ENCODE results near the gene PFAS. TPM values are rescaled to one million over a fixed set of nuclear protein-coding genes. Genes with fewer than 3 reads are reported as not detected.

Gene PFAS
- total RNA-seq, 2 experiments from 2014 or later = 106 to 110 TPM

DNA sequence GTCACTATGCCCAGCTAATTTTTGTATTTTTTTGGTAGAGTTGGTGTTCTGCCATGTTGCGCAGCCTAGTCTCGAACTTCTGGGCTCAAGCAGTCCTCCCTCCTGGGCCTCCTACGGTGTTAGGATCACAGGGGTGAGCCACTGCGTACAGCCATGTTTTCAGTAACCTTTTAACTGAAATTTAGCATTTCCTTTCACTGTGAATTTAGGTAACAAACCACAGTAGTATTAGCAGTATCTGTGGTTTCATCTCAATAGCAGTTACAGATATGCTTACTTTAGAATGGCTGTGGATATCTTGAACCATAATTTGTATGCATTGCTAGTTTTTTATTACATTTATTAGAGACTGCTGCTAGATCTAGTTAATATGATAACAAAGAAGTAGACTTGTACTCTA, 35.0 kb downstream of the PFAS start:
- intact Hi-C loops (cut with micrococcal nuclease) = loop anchor here (10.0 kb wide), 1 partner anchor 449 kb away; the partner anchor contains the start of gene KDM6B
- Mint-ChIP-seq H3K27me3 (ENCODE audit: low read depth) (no peaks in the 10 kb centered on the region), H3K4me1 (ENCODE audit: low read depth) (peaks cover 12% of the 10 kb centered on the region), H3K4me3 (no peak overlapping the region), H3K9me3 (no peaks in the 10 kb centered on the region), H3K27ac (no peak overlapping the region), H3K36me3 (ENCODE audit: low read depth) (no peaks in the 10 kb centered on the region)
- CTCF ChIA-PET = interaction anchor here (0.6 to 1.2 kb wide), 2 partner anchors 172 to 226 kb away, joined by 3 to 6 read pairs; no protein-coding TSS in a partner anchor
- DNase-seq = no peak

DNA sequence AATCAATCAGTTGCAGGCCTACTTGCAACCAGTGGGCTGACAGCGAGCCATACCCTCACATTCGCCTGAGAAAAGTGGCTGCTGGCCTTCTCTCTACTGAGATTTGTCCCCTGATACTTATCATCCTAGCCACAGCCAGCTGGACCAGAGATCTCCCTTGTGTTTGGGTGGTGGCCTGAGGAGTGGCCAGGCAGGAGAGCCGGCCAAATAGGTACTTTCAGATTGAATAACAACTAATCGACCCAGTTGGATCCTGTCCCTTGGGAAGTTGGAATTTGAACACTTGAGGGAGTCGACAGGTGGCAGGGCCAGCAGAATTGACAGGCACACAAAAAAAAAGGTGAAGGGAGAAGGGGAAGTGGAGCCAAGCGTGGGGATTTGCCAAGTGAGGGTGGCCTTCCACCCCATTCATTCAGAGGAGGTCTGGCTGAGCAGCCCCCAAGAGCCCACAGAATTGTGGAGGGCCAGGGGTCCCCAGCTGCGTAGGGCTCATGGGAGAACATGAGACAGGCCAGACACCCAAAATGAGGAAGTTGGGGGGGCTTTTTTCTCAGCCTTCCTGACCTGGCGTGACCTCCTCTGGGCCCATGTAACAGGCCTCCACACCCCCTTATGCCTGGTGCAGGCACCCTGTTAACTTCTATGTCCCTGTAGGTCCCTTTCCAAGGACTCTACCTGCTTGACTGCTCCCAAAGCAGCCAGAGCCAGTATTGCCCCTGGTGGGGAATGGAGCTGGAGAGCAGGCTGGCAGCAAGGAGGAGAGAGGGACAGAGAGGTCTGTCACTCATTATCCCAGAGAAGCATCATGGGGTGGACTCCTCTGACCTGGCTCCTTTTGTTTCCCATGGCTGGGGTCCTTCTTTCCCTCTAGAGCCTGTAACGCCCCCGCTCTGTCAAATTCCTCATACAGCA, 36.4 kb downstream of the PFAS start:
- H3K9me3 Mint-ChIP-seq = no peaks in the 10 kb centered on the region
- intact Hi-C loops (cut with micrococcal nuclease) = loop anchor here (10.0 kb wide), 1 partner anchor 451 kb away; the partner anchor contains the start of gene KDM6B
- H3K36me3 Mint-ChIP-seq (ENCODE audit: low read depth) = peaks cover 9% of the 10 kb centered on the region
- peaks cover 26% of the 10 kb centered on the region for H3K4me1 Mint-ChIP-seq (ENCODE audit: low read depth)
- H3K27ac Mint-ChIP-seq = no peak overlapping the region
- CTCF ChIA-PET = interaction anchor here (0.9 kb wide), 1 partner anchor 24 kb away, joined by 3 read pairs; no protein-coding TSS in a partner anchor
- DNase-seq = no peak
- H3K4me3 Mint-ChIP-seq = no peak overlapping the region
- no peaks in the 10 kb centered on the region for H3K27me3 Mint-ChIP-seq (ENCODE audit: low read depth)

GRCh38 chr17:8287651-8288335, 38.7 kb downstream of the PFAS start:
- H3K36me3 Mint-ChIP-seq (ENCODE audit: low read depth) = peaks cover 9% of the 10 kb centered on the region
- intact Hi-C loops (cut with micrococcal nuclease) = loop anchor here (1.0 to 10.0 kb wide), 4 partner anchors 38 to 453 kb away; partner anchors contain the start of genes KDM6B, PER1 and PFAS
- H3K4me3 Mint-ChIP-seq = peak overlapping the region; percentile 88
- peak overlapping the region; percentile 93 for H3K27ac Mint-ChIP-seq
- no peaks in the 10 kb centered on the region for H3K27me3 Mint-ChIP-seq (ENCODE audit: low read depth)
- DNase-seq = no peak
- H3K9me3 Mint-ChIP-seq = no peaks in the 10 kb centered on the region
- CTCF ChIA-PET = interaction anchor here (1.4 to 2.2 kb wide), 2 partner anchors 13 to 97 kb away, joined by 5 to 11 read pairs; partner anchors contain the start of gene BORCS6
- peaks cover 24% of the 10 kb centered on the region for H3K4me1 Mint-ChIP-seq (ENCODE audit: low read depth)

DNA sequence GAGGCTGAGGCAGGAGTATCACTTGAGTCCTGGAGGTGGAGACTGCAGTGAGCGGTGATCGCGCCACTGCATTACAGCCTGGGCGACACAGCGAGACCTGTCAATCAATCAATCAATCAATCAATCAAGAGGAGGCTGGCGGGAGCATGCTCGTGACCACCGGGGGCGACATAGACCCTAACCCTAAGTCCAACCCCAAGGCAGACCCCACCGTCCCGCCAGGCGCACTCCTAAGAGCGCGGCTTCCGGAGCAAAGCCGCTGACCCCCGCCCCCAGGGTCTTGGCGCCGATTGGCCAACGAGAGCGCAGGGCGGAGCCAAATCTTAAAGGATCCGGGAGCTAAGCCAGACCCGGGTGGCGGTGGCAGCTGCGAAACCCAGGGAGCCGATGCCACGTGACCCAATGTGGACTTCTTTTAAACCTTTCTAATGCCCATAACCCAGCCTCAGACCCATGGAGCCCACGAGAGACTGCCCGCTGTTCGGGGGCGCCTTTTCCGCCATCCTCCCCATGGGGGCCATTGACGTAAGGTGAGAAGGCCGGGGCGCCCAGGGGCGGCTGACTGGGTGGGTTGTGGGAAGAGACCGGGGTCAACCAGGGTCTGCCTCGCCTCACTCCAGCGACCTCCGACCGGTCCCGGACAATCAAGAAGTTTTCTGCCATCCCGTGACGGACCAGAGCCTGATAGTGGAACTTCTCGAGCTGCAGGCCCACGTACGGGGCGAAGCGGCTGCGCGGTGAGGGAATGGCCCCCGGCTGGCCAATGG, 39.4 kb downstream of the PFAS start, which contains the start of gene RANGRF:
RANGRF (plus strand) TSS at position 335 of the 767 bp plus-strand sequence; CDS start at position 454, 119 bp downstream.
- intact Hi-C loops (cut with micrococcal nuclease) = loop anchor here (1.0 to 10.0 kb wide), 4 partner anchors 39 to 454 kb away; partner anchors contain the start of genes KDM6B, PER1 and PFAS
- Mint-ChIP-seq H3K27me3 (ENCODE audit: low read depth) (no peaks in the 10 kb centered on the region), H3K9me3 (no peaks in the 10 kb centered on the region), H3K4me1 (ENCODE audit: low read depth) (peaks cover 25% of the 10 kb centered on the region), H3K4me3 (peak within 1 kb of the TSS; percentile 88), H3K36me3 (ENCODE audit: low read depth) (peaks cover 9% of the 10 kb centered on the region), H3K27ac (peak within 1 kb of the TSS; percentile 93)
- DNase-seq = peak; percentile 91
- CTCF ChIA-PET = interaction anchor here (0.7 to 2.2 kb wide), 4 partner anchors 12 to 98 kb away, joined by 3 to 11 read pairs (median 4); partner anchors contain the start of gene BORCS6

- H3K4me1 Mint-ChIP-seq (ENCODE audit: low read depth) = peaks cover 25% of the 10 kb centered on the region
- CTCF ChIA-PET = interaction anchor here (0.7 to 2.2 kb wide), 4 partner anchors 11 to 99 kb away, joined by 3 to 11 read pairs (median 4); partner anchors contain the start of gene BORCS6
- H3K9me3 Mint-ChIP-seq = no peaks in the 10 kb centered on the region
- no peak for DNase-seq
- H3K27me3 Mint-ChIP-seq (ENCODE audit: low read depth) = no peaks in the 10 kb centered on the region
- peak overlapping the region; percentile 88 for H3K4me3 Mint-ChIP-seq
- intact Hi-C loops (cut with micrococcal nuclease) = loop anchor here (10.0 kb wide), 1 partner anchor 454 kb away; the partner anchor contains the start of gene KDM6B
- H3K27ac Mint-ChIP-seq = peak overlapping the region; percentile 93
- peaks cover 9% of the 10 kb centered on the region for H3K36me3 Mint-ChIP-seq (ENCODE audit: low read depth)
Measured at GRCh38 chr17:8289103-8289397, 40.0 kb downstream of the PFAS start.

- H3K4me3 Mint-ChIP-seq = peak overlapping the region; percentile 88
- no peaks in the 10 kb centered on the region for H3K27me3 Mint-ChIP-seq (ENCODE audit: low read depth)
- DNase-seq = no peak
- H3K27ac Mint-ChIP-seq = no peak overlapping the region
- intact Hi-C loops (cut with micrococcal nuclease) = no loop called here
- H3K36me3 Mint-ChIP-seq (ENCODE audit: low read depth) = peaks cover 9% of the 10 kb centered on the region
- H3K9me3 Mint-ChIP-seq = no peaks in the 10 kb centered on the region
- CTCF ChIA-PET = no interaction called here
- peaks cover 31% of the 10 kb centered on the region for H3K4me1 Mint-ChIP-seq (ENCODE audit: low read depth)
Measured at GRCh38 chr17:8290043-8290442, 41.0 kb downstream of the PFAS start.

DNA sequence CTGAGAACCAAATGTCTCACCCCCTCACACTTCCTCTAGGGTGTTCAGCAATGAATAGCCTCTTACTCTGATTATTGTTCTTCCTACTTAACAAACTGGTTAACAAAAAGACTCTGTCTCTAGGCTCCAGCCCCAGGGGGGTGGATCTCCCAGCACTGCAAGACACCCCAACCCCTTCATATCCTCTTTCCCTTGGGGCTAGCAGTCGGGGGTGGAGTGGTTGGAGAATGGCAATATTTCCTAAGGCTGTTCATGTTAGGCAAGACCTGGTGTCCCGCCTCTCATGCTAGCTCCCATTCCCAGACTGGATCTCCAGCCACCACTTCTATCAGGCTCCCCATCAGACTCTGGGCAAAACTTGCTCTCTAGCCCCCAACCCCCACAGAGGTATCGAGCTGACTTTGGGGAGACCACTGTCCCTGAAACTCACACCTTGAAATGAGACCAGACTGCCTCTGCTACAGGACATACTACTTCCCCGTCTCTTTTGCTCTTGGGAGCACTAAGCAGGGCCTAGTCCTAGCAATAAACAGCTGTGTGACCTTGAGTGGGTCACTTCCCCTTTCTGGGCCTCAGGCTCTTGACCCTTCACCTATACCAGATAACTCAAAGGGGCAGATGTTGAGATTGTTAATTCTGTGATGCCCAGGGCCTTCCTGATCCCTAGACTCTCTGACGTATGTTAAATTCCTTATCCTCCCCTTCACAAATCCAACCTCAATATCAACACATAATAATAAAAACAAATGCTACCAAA, 43.7 kb downstream of the PFAS start:
- Mint-ChIP-seq H3K27me3 (ENCODE audit: low read depth) (no peaks in the 10 kb centered on the region), H3K4me3 (no peak overlapping the region), H3K36me3 (ENCODE audit: low read depth) (peaks cover 9% of the 10 kb centered on the region), H3K4me1 (ENCODE audit: low read depth) (peaks cover 31% of the 10 kb centered on the region), H3K9me3 (no peaks in the 10 kb centered on the region), H3K27ac (no peak overlapping the region)
- intact Hi-C loops (cut with micrococcal nuclease) = no loop called here
- CTCF ChIA-PET = no interaction called here
- no peak for DNase-seq

- peak overlapping the region; percentile 77 for H3K27ac Mint-ChIP-seq
- peak overlapping the region; percentile 85 for H3K4me3 Mint-ChIP-seq
- H3K27me3 Mint-ChIP-seq (ENCODE audit: low read depth) = no peaks in the 10 kb centered on the region
- peaks cover 24% of the 10 kb centered on the region for H3K4me1 Mint-ChIP-seq (ENCODE audit: low read depth)
- H3K36me3 Mint-ChIP-seq (ENCODE audit: low read depth) = peaks cover 8% of the 10 kb centered on the region
- no peaks in the 10 kb centered on the region for H3K9me3 Mint-ChIP-seq
- DNase-seq = no peak
- CTCF ChIA-PET = interaction anchor here (0.7 to 2.9 kb wide), 3 partner anchors 72 to 221 kb away, joined by 3 to 15 read pairs (median 3); no protein-coding TSS in a partner anchor
- intact Hi-C loops (cut with micrococcal nuclease) = loop anchor here (2.0 kb wide), 2 partner anchors 88 to 176 kb away; partner anchors contain the start of genes ALOXE3 and RPL26
Measured at GRCh38 chr17:8294361-8294760, 45.3 kb downstream of the PFAS start.

DNA sequence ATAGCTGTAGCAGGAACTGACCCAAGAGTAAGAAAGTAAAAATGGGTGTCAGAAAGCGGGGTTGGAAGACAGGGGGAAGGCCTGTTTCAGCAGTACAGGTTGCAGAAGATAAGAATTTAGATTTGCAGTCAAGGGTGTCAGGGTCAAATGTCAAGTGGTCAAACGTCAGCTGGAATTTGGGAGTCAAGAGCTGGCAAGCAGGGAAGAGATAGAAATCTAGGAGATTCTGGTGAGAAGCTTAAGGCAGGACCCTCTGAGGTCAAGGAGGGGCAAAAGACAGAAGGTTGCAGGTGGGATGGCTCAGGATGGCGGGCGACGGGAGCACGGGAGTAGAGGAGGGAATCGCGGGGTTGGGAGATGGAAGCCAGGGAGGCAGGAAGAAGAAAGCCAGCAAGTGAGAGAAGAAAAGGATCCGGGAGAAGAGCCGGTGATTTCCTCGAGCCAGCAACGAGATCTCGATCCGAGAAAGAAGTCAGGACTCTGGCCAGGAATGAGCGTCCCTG, 45.8 kb downstream of the PFAS start:
- DNase-seq = no peak
- CTCF ChIA-PET = interaction anchor here (0.7 to 2.9 kb wide), 9 partner anchors 46 to 239 kb away, joined by 3 to 15 read pairs (median 4); partner anchors contain the start of gene PFAS
- Mint-ChIP-seq H3K27ac (peak overlapping the region; percentile 77), H3K4me1 (ENCODE audit: low read depth) (peaks cover 19% of the 10 kb centered on the region), H3K4me3 (peak overlapping the region; percentile 85), H3K36me3 (ENCODE audit: low read depth) (peaks cover 6% of the 10 kb centered on the region), H3K27me3 (ENCODE audit: low read depth) (no peaks in the 10 kb centered on the region), H3K9me3 (no peaks in the 10 kb centered on the region)
- intact Hi-C loops (cut with micrococcal nuclease) = loop anchor here (1.0 to 2.0 kb wide), 3 partner anchors 69 to 176 kb away; partner anchors contain the start of genes ALOXE3 and RPL26

GRCh38 chr17:8300226-8300625, 51.1 kb downstream of the PFAS start:
- Mint-ChIP-seq H3K27me3 (ENCODE audit: low read depth) (no peaks in the 10 kb centered on the region), H3K4me1 (ENCODE audit: low read depth) (peaks cover 7% of the 10 kb centered on the region), H3K4me3 (no peak overlapping the region), H3K27ac (no peak overlapping the region), H3K36me3 (ENCODE audit: low read depth) (no peaks in the 10 kb centered on the region), H3K9me3 (no peaks in the 10 kb centered on the region)
- CTCF ChIA-PET = interaction anchor here (0.6 to 2.1 kb wide), 19 partner anchors 12 to 263 kb away, joined by 3 to 17 read pairs (median 5); partner anchors contain the start of genes CTC1, HES7 and RANGRF
- intact Hi-C loops (cut with micrococcal nuclease) = loop anchor here (1.0 to 5.0 kb wide), 8 partner anchors 51 to 240 kb away; partner anchors contain the start of gene PFAS
- no peak for DNase-seq
